ENCODE measurements around the gene ATP1A1. TPM values are rescaled to one million over a fixed set of nuclear protein-coding genes. Genes with fewer than 3 reads are reported as not detected.

Gene ATP1A1
- total RNA-seq, 1 experiment from 2014 or later: 239 TPM

GRCh38 chr1:116424438-116424837 lies 51.4 kb downstream of the ATP1A1 start:
- Histone ChIP-seq H2BK120ac (ENCODE audit: low read depth, low read length, poor library complexity, severe bottlenecking) (no peak overlapping the region), H3K9ac (ENCODE audit: extremely low read depth, insufficient read length, low read length) (no peak overlapping the region), H3K4ac (ENCODE audit: low read depth, low read length) (no peak overlapping the region), H3K18ac (ENCODE audit: insufficient read length, low read depth, low read length) (no peak overlapping the region), H2BK12ac (ENCODE audit: insufficient read length, low read depth, low read length) (no peak overlapping the region), H3K27me3 (ENCODE audit: insufficient read depth, low read length) (no peaks in the 10 kb centered on the region), H2AFZ (ENCODE audit: low read length) (no peak overlapping the region), H3K79me2 (ENCODE audit: insufficient read depth, low read length) (no peaks in the 10 kb centered on the region), H4K5ac (ENCODE audit: insufficient read length, low read depth, low read length) (no peak overlapping the region), H3K56ac (ENCODE audit: insufficient read length, low read depth, low read length) (no peak overlapping the region), H2BK5ac (ENCODE audit: insufficient read length, low read length) (no peak overlapping the region), H3T11ph (ENCODE audit: low read length) (no peak overlapping the region), H3K4me1 (ENCODE audit: insufficient read depth, low read length) (no peaks in the 10 kb centered on the region), H3K4me2 (ENCODE audit: insufficient read depth, insufficient read length, low read length) (no peak overlapping the region), H3K79me1 (ENCODE audit: insufficient read depth, low read depth, low read length, poor library complexity, severe bottlenecking) (no peaks in the 10 kb centered on the region), H3K27ac (ENCODE audit: insufficient read length, low read depth, low read length) (no peak overlapping the region), H4K91ac (ENCODE audit: insufficient read length, low read depth, low read length) (no peak overlapping the region), H3K14ac (ENCODE audit: insufficient read depth, low read length) (no peak overlapping the region), H3K9me3 (ENCODE audit: control insufficient read depth, low read depth, low read length) (no peaks in the 10 kb centered on the region), H3K23me2 (ENCODE audit: insufficient read length, low read depth, low read length, poor library complexity, severe bottlenecking) (no peaks in the 10 kb centered on the region), H3K23ac (ENCODE audit: insufficient read length, low read depth, low read length) (no peak overlapping the region), H2BK20ac (ENCODE audit: low read depth, low read length, poor library complexity, severe bottlenecking) (no peak overlapping the region), H4K8ac (replicated peaks; ENCODE audit: insufficient read length, low read depth, low read length) (no peak overlapping the region), H4K20me1 (ENCODE audit: control insufficient read depth, insufficient read depth, insufficient read length) (no peaks in the 10 kb centered on the region), H2AK5ac (ENCODE audit: insufficient read length, low read length) (no peak overlapping the region), H2BK15ac (ENCODE audit: low read depth, low read length) (no peak overlapping the region)
- Mint-ChIP-seq H3K4me1 (no peaks in the 10 kb centered on the region), H3K27ac (no peak overlapping the region; a peak in 1 of 7 replicates), H3K9me3 (no peaks in the 10 kb centered on the region), H3K36me3 (ENCODE audit: insufficient read depth in 1 of 3, low read depth in 3 of 3) (no peaks in the 10 kb centered on the region), H3K4me3 (no peak overlapping the region), H3K27me3 (ENCODE audit: low read depth) (peaks cover 11% of the 10 kb centered on the region)
- WGBS (ENCODE audit: extremely low coverage, insufficient read length, low lambda C conversion rate): no CpG with 5 or more reads among the region's 5 CpGs
- no peak for TF ChIP-seq CTCF (conservative IDR thresholded peaks at IDR 0.05)
- no peak for DNase-seq

Data from H9 (cell line).